Measurements from ENCODE around the gene TMEM233. TPM values are rescaled to one million over a fixed set of nuclear protein-coding genes. Genes with fewer than 3 reads are reported as not detected.

The TMEM233 gene
- total and polyA plus RNA-seq, 9 of the 15 experiments (the other 6 are each of a cell fraction or from before 2014, with no cell fraction given) = 0.04 to 0.17 (median 0.07) TPM; not detected in 2

DNA sequence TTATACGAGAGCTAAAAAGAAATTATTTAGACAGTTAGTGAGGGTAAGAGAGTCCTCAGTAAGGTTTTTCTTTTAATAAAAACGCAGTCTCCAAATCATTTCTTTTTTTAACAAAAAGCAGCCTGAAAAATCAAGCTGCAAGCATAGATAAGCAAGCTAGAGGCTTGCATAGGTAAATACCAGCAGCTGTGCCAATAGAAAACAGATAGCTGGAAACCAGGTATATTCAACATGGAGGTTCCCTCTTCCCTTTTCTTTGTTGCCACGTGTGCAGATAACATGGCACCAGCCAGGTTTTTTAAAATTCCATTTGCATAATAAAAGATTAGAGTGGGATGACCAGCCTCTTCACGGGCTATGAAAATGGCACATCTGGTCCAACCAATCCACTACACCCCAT is 68.3 kb downstream of the TMEM233 start (continued):
- TF ChIP-seq, protein P1, sequence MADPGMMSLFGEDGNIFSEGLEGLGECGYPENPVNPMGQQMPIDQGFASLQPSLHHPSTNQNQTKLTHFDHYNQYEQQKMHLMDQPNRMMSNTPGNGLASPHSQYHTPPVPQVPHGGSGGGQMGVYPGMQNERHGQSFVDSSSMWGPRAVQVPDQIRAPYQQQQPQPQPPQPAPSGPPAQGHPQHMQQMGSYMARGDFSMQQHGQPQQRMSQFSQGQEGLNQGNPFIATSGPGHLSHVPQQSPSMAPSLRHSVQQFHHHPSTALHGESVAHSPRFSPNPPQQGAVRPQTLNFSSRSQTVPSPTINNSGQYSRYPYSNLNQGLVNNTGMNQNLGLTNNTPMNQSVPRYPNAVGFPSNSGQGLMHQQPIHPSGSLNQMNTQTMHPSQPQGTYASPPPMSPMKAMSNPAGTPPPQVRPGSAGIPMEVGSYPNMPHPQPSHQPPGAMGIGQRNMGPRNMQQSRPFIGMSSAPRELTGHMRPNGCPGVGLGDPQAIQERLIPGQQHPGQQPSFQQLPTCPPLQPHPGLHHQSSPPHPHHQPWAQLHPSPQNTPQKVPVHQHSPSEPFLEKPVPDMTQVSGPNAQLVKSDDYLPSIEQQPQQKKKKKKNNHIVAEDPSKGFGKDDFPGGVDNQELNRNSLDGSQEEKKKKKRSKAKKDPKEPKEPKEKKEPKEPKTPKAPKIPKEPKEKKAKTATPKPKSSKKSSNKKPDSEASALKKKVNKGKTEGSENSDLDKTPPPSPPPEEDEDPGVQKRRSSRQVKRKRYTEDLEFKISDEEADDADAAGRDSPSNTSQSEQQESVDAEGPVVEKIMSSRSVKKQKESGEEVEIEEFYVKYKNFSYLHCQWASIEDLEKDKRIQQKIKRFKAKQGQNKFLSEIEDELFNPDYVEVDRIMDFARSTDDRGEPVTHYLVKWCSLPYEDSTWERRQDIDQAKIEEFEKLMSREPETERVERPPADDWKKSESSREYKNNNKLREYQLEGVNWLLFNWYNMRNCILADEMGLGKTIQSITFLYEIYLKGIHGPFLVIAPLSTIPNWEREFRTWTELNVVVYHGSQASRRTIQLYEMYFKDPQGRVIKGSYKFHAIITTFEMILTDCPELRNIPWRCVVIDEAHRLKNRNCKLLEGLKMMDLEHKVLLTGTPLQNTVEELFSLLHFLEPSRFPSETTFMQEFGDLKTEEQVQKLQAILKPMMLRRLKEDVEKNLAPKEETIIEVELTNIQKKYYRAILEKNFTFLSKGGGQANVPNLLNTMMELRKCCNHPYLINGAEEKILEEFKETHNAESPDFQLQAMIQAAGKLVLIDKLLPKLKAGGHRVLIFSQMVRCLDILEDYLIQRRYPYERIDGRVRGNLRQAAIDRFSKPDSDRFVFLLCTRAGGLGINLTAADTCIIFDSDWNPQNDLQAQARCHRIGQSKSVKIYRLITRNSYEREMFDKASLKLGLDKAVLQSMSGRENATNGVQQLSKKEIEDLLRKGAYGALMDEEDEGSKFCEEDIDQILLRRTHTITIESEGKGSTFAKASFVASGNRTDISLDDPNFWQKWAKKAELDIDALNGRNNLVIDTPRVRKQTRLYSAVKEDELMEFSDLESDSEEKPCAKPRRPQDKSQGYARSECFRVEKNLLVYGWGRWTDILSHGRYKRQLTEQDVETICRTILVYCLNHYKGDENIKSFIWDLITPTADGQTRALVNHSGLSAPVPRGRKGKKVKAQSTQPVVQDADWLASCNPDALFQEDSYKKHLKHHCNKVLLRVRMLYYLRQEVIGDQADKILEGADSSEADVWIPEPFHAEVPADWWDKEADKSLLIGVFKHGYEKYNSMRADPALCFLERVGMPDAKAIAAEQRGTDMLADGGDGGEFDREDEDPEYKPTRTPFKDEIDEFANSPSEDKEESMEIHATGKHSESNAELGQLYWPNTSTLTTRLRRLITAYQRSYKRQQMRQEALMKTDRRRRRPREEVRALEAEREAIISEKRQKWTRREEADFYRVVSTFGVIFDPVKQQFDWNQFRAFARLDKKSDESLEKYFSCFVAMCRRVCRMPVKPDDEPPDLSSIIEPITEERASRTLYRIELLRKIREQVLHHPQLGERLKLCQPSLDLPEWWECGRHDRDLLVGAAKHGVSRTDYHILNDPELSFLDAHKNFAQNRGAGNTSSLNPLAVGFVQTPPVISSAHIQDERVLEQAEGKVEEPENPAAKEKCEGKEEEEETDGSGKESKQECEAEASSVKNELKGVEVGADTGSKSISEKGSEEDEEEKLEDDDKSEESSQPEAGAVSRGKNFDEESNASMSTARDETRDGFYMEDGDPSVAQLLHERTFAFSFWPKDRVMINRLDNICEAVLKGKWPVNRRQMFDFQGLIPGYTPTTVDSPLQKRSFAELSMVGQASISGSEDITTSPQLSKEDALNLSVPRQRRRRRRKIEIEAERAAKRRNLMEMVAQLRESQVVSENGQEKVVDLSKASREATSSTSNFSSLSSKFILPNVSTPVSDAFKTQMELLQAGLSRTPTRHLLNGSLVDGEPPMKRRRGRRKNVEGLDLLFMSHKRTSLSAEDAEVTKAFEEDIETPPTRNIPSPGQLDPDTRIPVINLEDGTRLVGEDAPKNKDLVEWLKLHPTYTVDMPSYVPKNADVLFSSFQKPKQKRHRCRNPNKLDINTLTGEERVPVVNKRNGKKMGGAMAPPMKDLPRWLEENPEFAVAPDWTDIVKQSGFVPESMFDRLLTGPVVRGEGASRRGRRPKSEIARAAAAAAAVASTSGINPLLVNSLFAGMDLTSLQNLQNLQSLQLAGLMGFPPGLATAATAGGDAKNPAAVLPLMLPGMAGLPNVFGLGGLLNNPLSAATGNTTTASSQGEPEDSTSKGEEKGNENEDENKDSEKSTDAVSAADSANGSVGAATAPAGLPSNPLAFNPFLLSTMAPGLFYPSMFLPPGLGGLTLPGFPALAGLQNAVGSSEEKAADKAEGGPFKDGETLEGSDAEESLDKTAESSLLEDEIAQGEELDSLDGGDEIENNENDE (IDR thresholded peaks at IDR 0.05; ENCODE audit: low read depth, low read length) = no peak
- TF ChIP-seq, protein P2, sequence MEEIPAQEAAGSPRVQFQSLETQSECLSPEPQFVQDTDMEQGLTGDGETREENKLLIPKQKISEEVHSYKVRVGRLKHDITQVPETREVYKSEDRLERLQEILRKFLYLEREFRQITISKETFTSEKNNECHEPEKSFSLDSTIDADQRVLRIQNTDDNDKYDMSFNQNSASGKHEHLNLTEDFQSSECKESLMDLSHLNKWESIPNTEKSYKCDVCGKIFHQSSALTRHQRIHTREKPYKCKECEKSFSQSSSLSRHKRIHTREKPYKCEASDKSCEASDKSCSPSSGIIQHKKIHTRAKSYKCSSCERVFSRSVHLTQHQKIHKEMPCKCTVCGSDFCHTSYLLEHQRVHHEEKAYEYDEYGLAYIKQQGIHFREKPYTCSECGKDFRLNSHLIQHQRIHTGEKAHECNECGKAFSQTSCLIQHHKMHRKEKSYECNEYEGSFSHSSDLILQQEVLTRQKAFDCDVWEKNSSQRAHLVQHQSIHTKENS (CRISPR knock-in tag; IDR thresholded peaks at IDR 0.05) = no peak
- TF ChIP-seq CXXC5 (CRISPR knock-in tag; IDR thresholded peaks at IDR 0.05) = 0 out of 2 replicates have a peak, but pooled peaks have one; percentile 15
- TF ChIP-seq, protein P3, sequence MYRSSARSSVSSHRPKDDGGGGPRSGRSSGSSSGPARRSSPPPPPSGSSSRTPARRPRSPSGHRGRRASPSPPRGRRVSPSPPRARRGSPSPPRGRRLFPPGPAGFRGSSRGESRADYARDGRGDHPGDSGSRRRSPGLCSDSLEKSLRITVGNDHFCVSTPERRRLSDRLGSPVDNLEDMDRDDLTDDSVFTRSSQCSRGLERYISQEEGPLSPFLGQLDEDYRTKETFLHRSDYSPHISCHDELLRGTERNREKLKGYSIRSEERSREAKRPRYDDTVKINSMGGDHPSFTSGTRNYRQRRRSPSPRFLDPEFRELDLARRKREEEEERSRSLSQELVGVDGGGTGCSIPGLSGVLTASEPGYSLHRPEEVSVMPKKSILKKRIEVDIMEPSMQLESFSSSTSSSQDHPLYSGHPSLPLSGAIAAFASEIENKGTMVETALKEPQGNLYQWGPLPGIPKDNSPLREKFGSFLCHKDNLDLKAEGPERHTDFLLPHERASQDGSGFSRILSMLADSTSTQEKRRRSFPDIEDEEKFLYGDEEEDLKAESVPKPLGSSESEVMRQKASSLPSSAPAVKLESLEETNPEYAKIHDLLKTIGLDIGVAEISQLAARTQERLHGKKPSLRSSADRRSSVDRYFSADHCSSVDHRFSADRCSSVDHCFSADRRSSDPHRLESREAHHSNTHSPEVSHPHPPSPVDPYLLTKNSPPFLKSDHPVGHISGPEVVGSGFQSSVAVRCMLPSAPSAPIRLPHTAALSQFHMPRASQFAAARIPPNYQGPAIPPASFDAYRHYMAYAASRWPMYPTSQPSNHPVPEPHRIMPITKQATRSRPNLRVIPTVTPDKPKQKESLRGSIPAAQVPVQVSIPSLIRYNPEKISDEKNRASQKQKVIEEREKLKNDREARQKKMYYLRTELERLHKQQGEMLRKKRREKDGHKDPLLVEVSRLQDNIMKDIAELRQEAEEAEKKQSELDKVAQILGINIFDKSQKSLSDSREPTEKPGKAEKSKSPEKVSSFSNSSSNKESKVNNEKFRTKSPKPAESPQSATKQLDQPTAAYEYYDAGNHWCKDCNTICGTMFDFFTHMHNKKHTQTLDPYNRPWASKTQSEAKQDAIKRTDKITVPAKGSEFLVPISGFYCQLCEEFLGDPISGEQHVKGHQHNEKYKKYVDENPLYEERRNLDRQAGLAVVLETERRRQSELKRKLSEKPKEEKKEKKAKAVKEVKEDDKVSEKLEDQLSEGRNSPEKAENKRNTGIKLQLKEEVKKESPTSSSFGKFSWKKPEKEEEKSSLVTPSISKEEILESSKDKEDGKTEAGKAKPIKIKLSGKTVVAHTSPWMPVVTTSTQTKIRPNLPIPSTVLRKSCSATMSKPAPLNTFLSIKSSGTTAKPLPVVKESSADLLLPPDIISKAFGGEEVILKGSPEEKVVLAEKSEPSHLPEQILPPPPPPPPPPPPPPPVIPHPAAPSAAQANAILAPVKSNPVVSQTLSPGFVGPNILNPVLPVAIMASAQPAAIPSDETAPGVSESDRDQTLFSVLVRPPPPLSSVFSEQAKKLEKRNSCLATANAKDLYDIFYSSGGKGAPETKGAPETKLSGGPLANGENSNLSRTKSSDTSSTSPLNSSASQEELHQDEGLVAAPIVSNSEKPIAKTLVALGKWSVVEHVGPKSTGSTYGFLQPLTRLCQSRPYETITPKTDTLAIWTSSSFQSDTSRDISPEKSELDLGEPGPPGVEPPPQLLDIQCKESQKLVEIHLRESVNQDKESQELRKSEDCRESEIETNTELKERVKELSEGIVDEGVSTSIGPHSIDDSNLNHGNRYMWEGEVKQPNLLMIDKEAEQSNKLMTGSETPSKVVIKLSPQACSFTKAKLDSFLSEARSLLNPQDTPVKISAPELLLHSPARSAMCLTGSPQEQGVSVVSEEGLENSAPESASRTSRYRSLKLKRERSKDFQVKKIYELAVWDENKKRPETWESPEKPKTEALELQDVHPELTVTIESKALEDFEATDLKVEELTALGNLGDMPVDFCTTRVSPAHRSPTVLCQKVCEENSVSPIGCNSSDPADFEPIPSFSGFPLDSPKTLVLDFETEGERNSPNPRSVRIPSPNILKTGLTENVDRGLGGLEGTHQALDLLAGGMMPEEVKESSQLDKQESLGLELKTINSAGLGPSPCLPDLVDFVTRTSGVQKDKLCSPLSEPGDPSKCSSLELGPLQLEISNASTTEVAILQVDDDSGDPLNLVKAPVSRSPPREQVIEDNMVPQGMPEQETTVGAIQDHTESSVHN (IDR thresholded peaks at IDR 0.05; ENCODE audit: borderline replicate concordance in 1 of 2, low read depth in 1 of 2) = no peak

Data from K562 (cell line).